GM19193 (cell line): ENCODE data around the gene TMED1.

Source experiments
- POLR2A ChIP-seq: IDR thresholded peaks from 4 replicates; pipeline ENCODE4 v1.6.1; 2011; ENCODE audit not compliant: insufficient read depth, insufficient read length; ENCODE audit errors: extremely low read depth

TMED1 gene

GRCh38 chr19:10846500-10847202, 10.6 kb upstream of the TMED1 start:
- no peak for TF ChIP-seq POLR2A

- TF ChIP-seq POLR2A, result no peak
Observed at GRCh38 chr19:10842788-10843187, 6.8 kb upstream of the TMED1 start.

GRCh38 chr19:10839114-10840050, 3.4 kb upstream of the TMED1 start:
- no peak for TF ChIP-seq POLR2A

- no peak for TF ChIP-seq POLR2A
Observed at GRCh38 chr19:10838377-10838776, 2.4 kb upstream of the TMED1 start.

GRCh38 chr19:10836479-10837330, 693 bp upstream of the TMED1 start:
- no peak for TF ChIP-seq POLR2A

- TF ChIP-seq POLR2A, result no peak
Observed at GRCh38 chr19:10835089-10835753, 791 bp downstream of the TMED1 start.

GRCh38 chr19:10832939-10833296, 3.1 kb downstream of the TMED1 start:
- TF ChIP-seq POLR2A, result no peak

- TF ChIP-seq POLR2A, result no peak
Observed at GRCh38 chr19:10831987-10832938, 3.7 kb downstream of the TMED1 start.

- no peak for TF ChIP-seq POLR2A
Observed at GRCh38 chr19:10830931-10831779, 4.9 kb downstream of the TMED1 start.

GRCh38 chr19:10830370-10830769, 5.6 kb downstream of the TMED1 start:
- TF ChIP-seq POLR2A, result no peak

- no peak for TF ChIP-seq POLR2A
Observed at GRCh38 chr19:10829967-10830366, 6.0 kb downstream of the TMED1 start.

- TF ChIP-seq POLR2A, result no peak
Observed at GRCh38 chr19:10828981-10829821, 6.8 kb downstream of the TMED1 start.

GRCh38 chr19:10826846-10827245, 9.2 kb downstream of the TMED1 start:
- TF ChIP-seq POLR2A, result no peak
